Activated CD4-positive, alpha-beta T cell treated with anti-CD3 and anti-CD28 coated beads for 48 hours (primary cell): Measurements from ENCODE around the gene SLC6A20.

Experiments
- DNase-seq: peaks from one replicate; pipeline ENCODE4 v3.0.0-alpha.2; 2020

The SLC6A20 gene

GRCh38 chr3:45800611-45801010 is 4.3 kb upstream of the SLC6A20 start:
- DNase-seq = no peak

- DNase-seq = no peak
Measured at GRCh38 chr3:45799586-45799985, 3.2 kb upstream of the SLC6A20 start.

- no peak for DNase-seq
Measured at GRCh38 chr3:45798034-45798433, 1.7 kb upstream of the SLC6A20 start.

GRCh38 chr3:45796902-45797637 is 734 bp upstream of the SLC6A20 start:
- DNase-seq = no peak

GRCh38 chr3:45795509-45795881 is 841 bp downstream of the SLC6A20 start:
- DNase-seq = no peak

GRCh38 chr3:45794660-45795059 is 1.7 kb downstream of the SLC6A20 start:
- no peak for DNase-seq

GRCh38 chr3:45794177-45794560 is 2.2 kb downstream of the SLC6A20 start:
- DNase-seq = no peak

- no peak for DNase-seq
Measured at GRCh38 chr3:45793482-45794176, 2.7 kb downstream of the SLC6A20 start.

- DNase-seq = no peak
Measured at GRCh38 chr3:45792516-45793172, 3.7 kb downstream of the SLC6A20 start.

GRCh38 chr3:45792036-45792435 is 4.3 kb downstream of the SLC6A20 start:
- no peak for DNase-seq

GRCh38 chr3:45790596-45790995 is 5.7 kb downstream of the SLC6A20 start:
- no peak for DNase-seq

GRCh38 chr3:45789235-45789812 is 7.0 kb downstream of the SLC6A20 start:
- no peak for DNase-seq

- DNase-seq = no peak
Measured at GRCh38 chr3:45787551-45787950, 8.8 kb downstream of the SLC6A20 start.

GRCh38 chr3:45786801-45787495 is 9.4 kb downstream of the SLC6A20 start:
- no peak for DNase-seq

- DNase-seq = no peak
Measured at GRCh38 chr3:45785605-45786150, 10.7 kb downstream of the SLC6A20 start.

- no peak for DNase-seq
Measured at GRCh38 chr3:45783667-45784066, 12.7 kb downstream of the SLC6A20 start.

GRCh38 chr3:45782381-45782780 is 14.0 kb downstream of the SLC6A20 start:
- DNase-seq = no peak

GRCh38 chr3:45781841-45782240 is 14.5 kb downstream of the SLC6A20 start:
- DNase-seq = no peak

- DNase-seq = no peak
Measured at GRCh38 chr3:45781271-45781670, 15.1 kb downstream of the SLC6A20 start.

- DNase-seq = no peak
Measured at GRCh38 chr3:45779746-45780735, 16.3 kb downstream of the SLC6A20 start.

- DNase-seq = no peak
Measured at GRCh38 chr3:45778761-45779201, 17.6 kb downstream of the SLC6A20 start.
